GM19193 (cell line): ENCODE results near the gene ERV3-1.

Source experiments
- POLR2A ChIP-seq: IDR thresholded peaks from 4 replicates; pipeline ENCODE4 v1.6.1; 2011; ENCODE audit not compliant: insufficient read depth, insufficient read length; ENCODE audit errors: extremely low read depth

Gene ERV3-1

GRCh38 chr7:64990216-64990615, 16.3 kb downstream of the ERV3-1 start:
- no peak for TF ChIP-seq POLR2A

DNA sequence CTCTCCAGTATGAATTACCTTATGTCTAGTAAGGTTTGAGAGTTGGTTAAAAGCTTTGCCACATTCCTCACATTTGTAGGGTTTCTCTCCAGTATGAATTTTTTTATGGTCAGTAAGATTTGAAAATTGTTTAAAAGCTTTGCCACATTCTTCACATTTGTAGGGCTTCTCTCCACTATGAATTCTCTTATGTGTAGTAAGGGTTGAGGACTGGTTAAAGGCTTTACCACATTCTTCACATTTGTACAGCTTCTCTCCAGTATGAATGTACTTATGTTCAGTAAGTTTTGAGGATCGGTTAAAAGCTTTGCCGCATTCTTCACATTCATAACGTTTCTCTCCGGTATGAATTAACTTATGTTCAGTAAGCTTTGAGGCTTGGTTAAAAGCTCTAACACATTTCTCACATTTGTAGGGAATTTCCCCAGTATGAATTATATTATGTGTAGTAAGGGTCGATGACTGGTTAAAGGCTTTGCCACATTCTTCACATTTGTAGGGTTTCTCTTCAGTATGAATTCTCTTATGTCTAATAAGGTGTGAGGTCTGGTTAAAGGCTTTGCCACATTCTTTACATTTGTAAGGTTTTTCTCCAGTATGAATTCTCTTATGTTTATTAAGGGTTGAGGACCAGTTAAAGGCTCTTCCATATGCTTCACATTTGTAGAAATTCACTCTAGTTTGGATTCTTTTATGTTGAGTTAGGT, 27.8 kb downstream of the ERV3-1 start:
- TF ChIP-seq POLR2A = no peak

GRCh38 chr7:64965594-64965993, 40.9 kb downstream of the ERV3-1 start:
- no peak for TF ChIP-seq POLR2A

- no peak for TF ChIP-seq POLR2A
Measured at GRCh38 chr7:64959072-64959747, 47.3 kb downstream of the ERV3-1 start.

- TF ChIP-seq POLR2A = no peak
Measured at GRCh38 chr7:64951250-64951848, 55.1 kb downstream of the ERV3-1 start.

- no peak for TF ChIP-seq POLR2A
Measured at GRCh38 chr7:64947252-64948000, 59.1 kb downstream of the ERV3-1 start.

GRCh38 chr7:64946772-64947171, 59.7 kb downstream of the ERV3-1 start:
- TF ChIP-seq POLR2A = no peak

- no peak for TF ChIP-seq POLR2A
Measured at GRCh38 chr7:64945503-64946175, 60.8 kb downstream of the ERV3-1 start.
